Heart left ventricle (tissue), 16 donors: ENCODE measurements around the gene MOGAT3. TPM values are rescaled to one million over a fixed set of nuclear protein-coding genes. Genes with fewer than 3 reads are reported as not detected.

Experiments used
- ATAC-seq, 4 donors: fragments of 200-7000 bp; cut with Tn5 transposase; one replicate each; pipeline ENCODE4 v1.9.1; 2020 to 2022; ENCODE audit warnings: moderate library complexity in 4 of 4, mild to moderate bottlenecking in 3 of 4, moderate number of reproducible peaks in 1 of 4
- DNase-seq, 5 donors: peaks; one replicate each; pipeline ENCODE4 v3.0.0-alpha.2; 2020
- H3K27ac ChIP-seq, 12 donors: fragments of 200-600 bp; sonication (generic) in 4 of 12; one replicate each; pipeline versions ENCODE4 v1.5.0 to v1.8.0; 2016 to 2022; ENCODE audit warnings: mild to moderate bottlenecking in 2 of 12
- H3K27me3 ChIP-seq, 9 donors: fragments of 200-600 bp; sonication (generic) in 2 of 9; one replicate each; pipeline versions ENCODE4 v1.5.1 to v1.8.0; 2016 to 2022; ENCODE audit warnings: mild to moderate bottlenecking in 3 of 9
- H3K36me3 ChIP-seq, 9 donors: fragments of 200-600 bp; sonication (generic) in 2 of 9; one replicate each; pipeline versions ENCODE4 v1.5.0 to v1.8.0; 2018 to 2022; ENCODE audit warnings: mild to moderate bottlenecking in 2 of 9
- H3K4me1 ChIP-seq, 12 donors: fragments of 200-600 bp; sonication (generic) in 4 of 12; one replicate each; pipeline versions ENCODE4 v1.5.0 to v1.8.0; 2016 to 2022; ENCODE audit warnings: mild to moderate bottlenecking in 3 of 12
- H3K4me3 ChIP-seq, 12 donors: fragments of 200-600 bp; sonication (generic) in 4 of 12; one replicate each; pipeline versions ENCODE4 v1.5.0 to v1.8.0; 2017 to 2022; ENCODE audit warnings: mild to moderate bottlenecking in 9 of 12, moderate library complexity in 4 of 12
- H3K9me3 ChIP-seq, 12 donors: fragments of 200-600 bp; sonication (generic) in 4 of 12; one replicate each; pipeline versions ENCODE4 v1.5.0 to v1.8.0; 2016 to 2022; ENCODE audit warnings: mild to moderate bottlenecking in 1 of 12
- POLR2A ChIP-seq, 2 donors: fragments of 450-650 bp; IDR thresholded peaks; one replicate each; pipeline ENCODE4 v1.6.1; 2017; ENCODE audit warnings: antibody characterized with exemption in 2 of 2, mild to moderate bottlenecking in 2 of 2, moderate library complexity in 2 of 2
- WGBS, 4 donors: extraction: QIAGEN DNeasy Blood & Tissue Kit in 2 of 4; methylation state at CpG; one replicate each; pipeline versions ENCODE4 v1.1.5 to v1.1.7; 2013 to 2018; 5-methylcytosine and 5-hydroxymethylcytosine counted together
- intact Hi-C, 10 donors: fragments of 100-400 bp; cut with DNase I; formaldehyde crosslinking; loops; one replicate each; pipeline versions ENCODE4 v1.11.1 to v1.14.2; 2022
- polyA plus RNA-seq, 2 donors: library from polyadenylated mRNA; stranded (reverse); fragments of 200-250 nt; gene quantifications; one replicate each; pipeline ENCODE4 v1.2.3, GENCODE V29; 2013
- total RNA-seq, 9 donors: library from RNA; depleted of rRNA in 2 of 9; stranded (reverse); fragments of >200 nt in 2 of 9; fragmentation: NEBNext Ultra II Directional in 3 of 9; extraction: Animal tissue kit (Norgen Biotek cat#: 25700) in 3 of 9; gene quantifications; one replicate each; pipeline versions ENCODE4 v1.1.0 to v1.2.4, GENCODE V29; 2016 to 2023
- TF ChIP-seq, protein P1 (sequence below), 12 donors: fragments of 200-600 bp; sonication (generic) in 4 of 12; IDR thresholded peaks; one replicate each; pipeline versions ENCODE4 v1.5.0 to v1.8.0; 2018 to 2022; ENCODE audit warnings: antibody characterized with exemption in 12 of 12, mild to moderate bottlenecking in 5 of 12
- donor health status: ischemic (EF 13 %, LVEDD 7.1; RV severe dilation, severe dysfunction).
- donor health status: healthy with polysubstance abuse.
- donor health status: DM: no; HTN: yes; CAD: no.
- donor health status: DM: no; HTN: no; CAD: no.
- donor health status: ischemic (EF 25% LVEDD 6.9; RV normal size, moderate dysfunction).
- donor health status: ischemic (EF 25% LVEDD 5.7; RV mildly dilated, moderate dysfunction).
- donor health status: healthy.
- donor health status: DM: yes; HTN: yes; CAD: no.
- donor health status: ischemic (EF 35%, LVEDD 5.7; RV mildly dilated, moderate dysfunction).
- donor health status: nonischemic (EF 11% LVEDD 7.7; RV severe dilation, severe dysfunction).
- donor health status: DM: yes; HTN: yes; CAD: no.
- donor health status: PGD.
- donor health status: ischemic (EF 29% LVEDD 5.4; RV normal size, mild dysfunction).
- donor health status: nonischemic (EF 23%, LVEDD 6.1; RV moderate dilation, normal function).

The MOGAT3 gene
- total and polyA plus RNA-seq, 11 donors = not detected

DNA sequence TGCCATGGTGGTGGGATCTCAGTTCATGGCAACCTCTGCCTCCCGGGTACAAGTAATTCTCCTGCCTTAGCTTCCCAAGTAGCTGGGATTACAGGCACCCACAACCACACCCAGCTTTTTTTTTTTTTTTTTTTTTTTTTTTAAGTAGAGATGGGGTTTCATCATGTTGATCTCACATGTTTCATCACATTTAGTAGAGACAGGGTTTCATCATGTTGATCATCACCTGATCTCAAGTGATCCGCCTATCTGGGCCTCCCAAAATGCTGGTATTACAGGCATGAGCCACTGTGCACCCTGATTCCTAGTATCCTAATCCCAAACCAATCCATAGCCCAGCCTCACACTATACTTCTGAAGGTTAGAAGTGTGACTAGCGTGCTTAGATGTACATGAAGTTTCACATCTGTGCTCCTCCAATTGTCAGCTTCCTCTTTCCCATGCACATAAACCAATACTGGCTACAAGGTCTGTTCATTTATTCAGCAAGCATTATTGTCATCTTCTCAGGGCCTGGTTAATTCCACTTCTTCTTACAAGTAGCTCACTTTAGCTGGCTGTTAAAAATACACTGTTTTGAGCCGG lies 13.9 kb downstream of the MOGAT3 start:
- ATAC-seq (no peak), DNase-seq (no peak)
- 80 to 86% (median 83%) methylated on average over 4 of the region's 4 CpGs for WGBS, 4 donors
- Histone ChIP-seq H3K36me3 (no peaks in the 10 kb centered on the region), H3K4me3 (no peak overlapping the region), H3K4me1 (no peaks in the 10 kb centered on the region), H3K27me3 (peaks cover 0 to 37% (median 4%) of the 10 kb centered on the region in 9 donors), H3K9me3 (no peaks in the 10 kb centered on the region), H3K27ac (no peak overlapping the region)
- TF ChIP-seq POLR2A (IDR thresholded peaks at IDR 0.05) = no peak
- TF ChIP-seq, protein P1, sequence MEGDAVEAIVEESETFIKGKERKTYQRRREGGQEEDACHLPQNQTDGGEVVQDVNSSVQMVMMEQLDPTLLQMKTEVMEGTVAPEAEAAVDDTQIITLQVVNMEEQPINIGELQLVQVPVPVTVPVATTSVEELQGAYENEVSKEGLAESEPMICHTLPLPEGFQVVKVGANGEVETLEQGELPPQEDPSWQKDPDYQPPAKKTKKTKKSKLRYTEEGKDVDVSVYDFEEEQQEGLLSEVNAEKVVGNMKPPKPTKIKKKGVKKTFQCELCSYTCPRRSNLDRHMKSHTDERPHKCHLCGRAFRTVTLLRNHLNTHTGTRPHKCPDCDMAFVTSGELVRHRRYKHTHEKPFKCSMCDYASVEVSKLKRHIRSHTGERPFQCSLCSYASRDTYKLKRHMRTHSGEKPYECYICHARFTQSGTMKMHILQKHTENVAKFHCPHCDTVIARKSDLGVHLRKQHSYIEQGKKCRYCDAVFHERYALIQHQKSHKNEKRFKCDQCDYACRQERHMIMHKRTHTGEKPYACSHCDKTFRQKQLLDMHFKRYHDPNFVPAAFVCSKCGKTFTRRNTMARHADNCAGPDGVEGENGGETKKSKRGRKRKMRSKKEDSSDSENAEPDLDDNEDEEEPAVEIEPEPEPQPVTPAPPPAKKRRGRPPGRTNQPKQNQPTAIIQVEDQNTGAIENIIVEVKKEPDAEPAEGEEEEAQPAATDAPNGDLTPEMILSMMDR (IDR thresholded peaks at IDR 0.05) = no peak
- intact Hi-C loops = no loop called here

DNA sequence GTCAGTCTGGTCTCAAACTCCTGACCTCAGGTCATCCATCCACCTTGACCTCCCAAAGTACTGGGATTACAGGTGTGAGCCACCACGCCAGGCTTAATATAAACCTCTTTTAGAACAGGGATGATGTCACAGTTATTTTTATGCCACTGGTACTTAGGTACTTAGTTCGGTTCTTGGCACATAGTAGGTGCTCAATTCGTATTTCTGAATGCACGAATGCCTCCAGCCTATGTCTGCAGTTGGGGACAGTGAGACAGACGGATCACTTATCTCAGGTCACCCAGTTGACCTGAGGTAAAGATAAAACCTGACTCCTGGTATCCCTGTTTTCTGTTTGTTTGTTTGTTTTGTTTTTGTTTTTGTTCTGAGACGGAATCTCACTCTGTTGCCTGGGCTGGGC lies 14.6 kb downstream of the MOGAT3 start:
- intact Hi-C loops = no loop called here
- 57 to 66% (median 61%) methylated on average over 6 of the region's 6 CpGs for WGBS, 4 donors
- no peak for DNase-seq
- H3K27me3 ChIP-seq = peaks cover 0 to 43% (median 7%) of the 10 kb centered on the region in 9 donors
- no peak overlapping the region for H3K27ac ChIP-seq
- no peak for ATAC-seq
- no peaks in the 10 kb centered on the region for H3K9me3 ChIP-seq
- H3K4me3 ChIP-seq = no peak overlapping the region
- TF ChIP-seq, protein P1 (IDR thresholded peaks at IDR 0.05) = no peak
- no peak for TF ChIP-seq POLR2A (IDR thresholded peaks at IDR 0.05)
- H3K36me3 ChIP-seq = no peaks in the 10 kb centered on the region
- no peaks in the 10 kb centered on the region for H3K4me1 ChIP-seq

DNA sequence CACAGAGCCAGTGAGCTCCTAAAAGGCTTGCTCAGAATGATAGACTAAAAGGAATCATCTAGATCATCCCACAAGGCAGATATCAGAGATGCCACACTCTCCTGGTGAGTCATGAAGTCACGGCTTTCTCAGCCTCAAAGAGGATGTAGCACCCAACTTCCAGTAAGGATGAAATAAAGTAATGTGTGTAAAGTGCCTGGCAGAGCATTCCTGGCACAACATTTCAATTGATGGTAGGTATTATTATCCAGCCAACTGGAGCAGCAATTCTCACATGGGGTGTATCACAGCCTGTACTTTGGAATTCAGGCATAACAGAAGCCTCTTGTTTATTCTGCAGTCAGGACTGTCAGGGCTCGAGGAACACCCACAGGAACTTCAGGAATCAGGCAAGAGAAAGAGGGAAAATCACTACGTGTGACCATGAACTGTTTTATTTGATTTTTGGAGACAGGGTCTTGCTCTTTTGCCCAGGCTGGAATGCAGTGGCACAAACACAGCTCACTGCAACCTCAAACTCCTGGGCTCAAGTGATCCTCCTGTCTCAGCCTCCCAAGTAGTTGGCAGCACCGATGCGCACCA lies 15.5 kb downstream of the MOGAT3 start:
- H3K27me3 ChIP-seq = peaks cover under 1 to 52% (median 14%) of the 10 kb centered on the region in 9 donors
- no peak overlapping the region for H3K27ac ChIP-seq
- TF ChIP-seq POLR2A (IDR thresholded peaks at IDR 0.05) = no peak
- TF ChIP-seq, protein P1 (IDR thresholded peaks at IDR 0.05) = no peak
- intact Hi-C loops = no loop called here
- 50 to 61% (median 56%) methylated on average over 5 of the region's 5 CpGs for WGBS, 4 donors
- DNase-seq (no peak), ATAC-seq (no peak)
- H3K4me1 ChIP-seq = peaks cover 0 to under 1% (median 0%) of the 10 kb centered on the region in 12 donors
- no peaks in the 10 kb centered on the region for H3K9me3 ChIP-seq
- no peaks in the 10 kb centered on the region for H3K36me3 ChIP-seq
- no peak overlapping the region for H3K4me3 ChIP-seq

DNA sequence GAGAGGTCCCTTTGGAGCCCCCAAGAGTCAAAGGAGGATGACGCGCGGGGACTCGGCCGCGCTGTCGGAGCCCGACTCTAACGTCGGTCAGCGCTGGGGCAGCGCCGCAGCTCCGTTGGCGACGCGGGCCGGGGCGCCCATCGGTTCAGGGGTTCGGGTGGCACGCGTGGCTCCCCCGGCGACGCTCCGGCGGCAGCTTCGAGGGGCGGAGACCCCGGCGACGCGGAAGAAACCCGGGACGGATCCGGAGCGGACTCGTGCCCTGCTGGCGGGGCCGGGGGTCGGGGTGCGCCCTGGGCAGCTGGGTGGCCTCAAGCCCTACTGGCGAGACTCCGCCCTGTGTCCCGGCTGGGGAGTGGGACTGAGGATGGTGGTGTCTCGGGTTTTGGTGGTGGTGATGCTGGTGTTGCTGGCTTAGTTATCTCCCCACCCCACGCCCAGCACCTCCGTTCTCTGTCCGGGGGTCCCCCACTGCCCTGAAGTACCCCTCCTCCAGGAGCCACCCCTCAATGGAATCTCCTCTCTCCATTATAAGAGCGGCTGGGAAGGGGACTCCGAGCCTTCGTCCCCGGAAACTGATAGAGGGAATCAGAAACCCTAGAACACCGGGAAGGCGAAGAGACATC lies 20.6 kb downstream of the MOGAT3 start, which contains the start of gene NAT16:
NAT16 (minus strand) TSS at position 164 of the 626 bp plus-strand sequence. CDS start 5,486 bp downstream, outside the sequence.
- Histone ChIP-seq H3K4me1 (peaks cover 0 to 16% (median 0%) of the 10 kb centered on the region in 12 donors), H3K27ac (no peak within 1 kb of the TSS), H3K4me3 (peak within 1 kb of the TSS in 1 of 12 donors; percentile 10), H3K9me3 (no peaks in the 10 kb centered on the region), H3K27me3 (peaks cover 27 to 92% (median 65%) of the 10 kb centered on the region in 9 donors), H3K36me3 (no peaks in the 10 kb centered on the region)
- intact Hi-C loops = no loop called here
- 3 to 12% (median 5%) methylated on average over 12 to 56 of the region's 56 CpGs for WGBS, 4 donors
- no peak for TF ChIP-seq POLR2A (IDR thresholded peaks at IDR 0.05)
- TF ChIP-seq, protein P1 (IDR thresholded peaks at IDR 0.05) = no peak
- DNase-seq = no peak
- ATAC-seq = no peak
